IPS-NIHi7 (cell line): Measurements from ENCODE around the gene ZNF611.
A peak's percentile ranks its signal among the peaks of the same experiment; 100 is the strongest.
"Not testable (repeated sequence)": the region's sequence is repeated elsewhere in the genome, so short reads cannot be mapped to it uniquely, and the experiment has no call there.

ENCODE experiments used
- DNase-seq: peaks from one replicate; pipeline ENCODE4 v3.0.0; 2012; ENCODE audit warnings: mixed read lengths; ENCODE audit errors: extremely low spot score

The ZNF611 gene

DNA sequence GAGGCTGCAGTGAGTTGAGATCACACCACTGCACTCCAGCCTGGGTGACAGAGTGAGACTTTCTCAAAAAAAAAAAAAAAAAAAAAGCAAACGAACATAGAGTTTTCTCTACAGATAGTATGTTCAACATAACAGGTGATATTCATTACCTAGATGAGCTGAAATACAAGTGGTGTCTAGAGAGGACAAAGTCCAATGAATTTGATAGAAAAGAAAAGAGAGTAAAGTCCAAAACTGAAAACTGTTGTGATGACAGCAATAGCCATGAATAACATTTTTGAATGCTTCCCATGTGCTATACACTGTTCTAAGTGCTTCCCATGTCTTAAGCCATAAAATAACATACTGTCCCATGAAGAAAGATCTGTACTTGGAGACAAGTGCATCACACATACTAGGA is 53.6 kb downstream of the ZNF611 start:
- not testable (repeated sequence) for DNase-seq

DNA sequence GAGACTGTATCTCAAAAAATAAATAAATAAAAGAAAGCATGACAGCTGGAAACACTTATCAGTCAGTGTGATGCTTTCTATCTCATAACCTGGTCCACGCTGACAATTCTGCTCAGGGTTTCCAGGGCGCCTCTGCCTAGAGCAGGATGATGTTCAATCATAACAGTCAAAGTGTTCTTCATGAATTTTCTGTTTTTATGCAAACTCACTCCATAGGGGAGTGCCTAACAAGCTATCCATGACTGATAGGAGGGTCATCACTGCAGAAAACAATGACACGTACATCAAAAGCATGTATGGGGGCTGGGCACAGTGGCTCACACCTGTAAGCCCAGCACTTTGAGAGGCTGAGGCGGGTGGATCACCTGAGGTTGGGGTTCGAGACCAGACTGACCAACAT is 55.2 kb downstream of the ZNF611 start:
- no peak for DNase-seq

DNA sequence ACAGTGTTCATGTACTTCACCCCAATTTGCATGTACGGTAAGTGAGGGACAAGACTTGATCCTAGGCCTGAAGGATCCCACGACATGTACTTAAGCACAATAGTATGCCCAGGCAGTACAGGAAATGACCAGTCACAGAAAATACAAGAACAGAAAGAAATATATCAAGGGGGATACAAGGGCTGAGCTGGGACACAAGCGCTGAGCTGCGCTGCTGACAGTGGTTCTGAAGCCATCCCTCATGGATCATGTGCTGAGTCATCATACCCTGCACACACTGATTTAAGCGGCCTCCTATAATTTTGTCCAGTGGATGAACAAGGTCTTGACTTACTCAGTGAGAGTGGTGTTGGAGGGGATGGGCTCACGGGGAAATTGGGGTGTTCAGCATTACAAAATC is 59.6 kb downstream of the ZNF611 start:
- not testable (repeated sequence) for DNase-seq

GRCh38 chr19:52673014-52673413 is 61.8 kb downstream of the ZNF611 start:
- no peak for DNase-seq

GRCh38 chr19:52670046-52670445 is 64.8 kb downstream of the ZNF611 start:
- DNase-seq, result no peak

DNA sequence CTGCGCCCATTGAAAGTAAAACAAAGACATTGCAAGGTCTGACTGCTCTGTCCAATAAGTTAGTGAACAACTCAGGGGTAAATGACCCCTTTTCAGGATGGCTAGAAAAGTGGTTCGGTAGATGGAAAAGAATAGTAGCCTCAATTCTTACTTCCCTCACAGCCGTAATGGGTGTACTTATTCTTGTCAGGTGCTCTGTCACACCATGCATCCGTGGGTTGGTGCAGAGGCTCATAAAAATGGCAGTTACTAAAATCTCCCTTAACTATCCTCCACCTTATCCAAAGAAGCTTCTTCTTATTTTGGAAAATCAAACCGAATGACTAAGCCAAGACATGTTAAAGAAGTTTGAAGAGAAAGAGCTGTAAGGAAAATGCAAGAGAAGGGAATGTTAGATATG is 65.3 kb downstream of the ZNF611 start:
- no peak for DNase-seq

DNA sequence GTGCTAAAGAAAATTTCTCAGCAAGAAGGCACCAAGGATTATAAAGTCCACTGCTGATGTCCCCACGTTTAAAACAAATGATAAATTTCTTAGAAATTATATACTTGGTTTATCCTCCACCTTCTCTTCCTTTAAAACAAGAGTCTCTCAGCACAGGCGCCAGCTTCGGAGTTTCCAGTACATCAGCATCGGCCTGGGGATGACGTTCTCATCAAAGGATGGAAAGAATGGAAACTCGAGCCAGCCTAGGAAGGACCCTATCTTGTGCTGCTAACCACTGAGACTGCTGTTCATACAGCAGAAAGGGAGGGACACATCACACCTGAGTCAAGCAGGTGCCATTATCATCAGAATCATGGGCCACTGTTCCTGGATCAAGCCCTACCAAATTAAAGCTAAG is 66.9 kb downstream of the ZNF611 start:
- DNase-seq, result no peak

GRCh38 chr19:52666506-52666905 is 68.3 kb downstream of the ZNF611 start:
- no peak for DNase-seq

DNA sequence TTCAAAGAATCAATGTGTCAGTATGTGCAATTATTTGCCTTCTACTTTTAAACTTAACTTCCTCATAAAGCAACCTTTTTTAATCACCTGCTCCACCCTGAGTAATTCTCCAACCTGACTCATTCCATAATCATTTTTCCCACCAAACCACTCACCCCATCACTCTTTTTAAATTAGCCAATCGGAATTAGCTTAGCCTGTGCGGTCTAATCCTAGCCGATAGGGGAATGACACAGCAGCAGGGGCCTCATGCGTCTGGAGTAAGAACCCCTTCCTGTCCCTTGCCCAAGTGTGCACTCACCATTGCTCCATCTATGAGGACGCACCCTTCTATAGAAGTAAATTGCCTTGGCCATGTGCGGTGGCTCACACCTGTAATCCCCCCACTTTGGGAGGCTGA is 69.3 kb downstream of the ZNF611 start:
- DNase-seq, result no peak

DNA sequence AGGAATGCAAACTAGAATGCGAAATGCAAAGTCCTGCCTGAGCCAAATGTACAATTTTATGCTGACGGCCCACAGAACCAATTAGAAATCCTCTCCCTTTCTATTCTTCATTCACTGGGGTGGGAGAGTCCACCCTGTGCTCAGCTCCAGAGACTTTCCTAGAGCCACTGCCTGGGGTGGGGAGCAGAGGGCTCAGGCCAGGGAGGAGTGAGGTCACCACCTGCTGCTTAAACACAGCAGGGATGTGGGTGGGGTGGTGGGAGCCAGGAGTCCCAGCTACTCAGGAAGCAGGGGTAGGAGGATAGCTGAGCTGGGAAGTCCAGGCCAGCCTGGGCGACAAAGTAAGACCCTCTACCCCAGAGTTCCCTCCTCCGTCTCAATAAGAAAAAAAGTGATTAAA is 69.8 kb downstream of the ZNF611 start:
- peak; percentile 9 for DNase-seq

DNA sequence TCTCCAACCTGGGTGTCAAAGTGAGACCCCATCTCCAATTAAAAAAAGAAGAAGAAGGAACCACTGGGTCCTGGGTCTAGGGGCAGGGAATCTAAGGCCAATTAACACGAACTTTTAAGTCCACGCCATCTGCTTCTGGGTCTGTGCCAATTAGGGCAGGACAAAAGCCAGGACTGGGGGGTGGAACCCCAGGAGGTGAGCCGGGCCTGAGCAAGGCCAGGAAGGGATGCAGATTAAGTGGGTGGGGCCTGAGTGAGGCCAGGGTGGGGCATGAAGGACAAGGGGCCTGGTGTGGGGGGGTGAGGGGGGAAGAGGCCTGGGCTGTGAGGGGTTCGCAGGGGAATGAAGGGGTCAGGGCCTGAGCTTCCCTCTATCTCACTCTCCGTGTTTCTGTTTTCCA is 70.4 kb downstream of the ZNF611 start:
- peak; percentile 59 for DNase-seq

DNA sequence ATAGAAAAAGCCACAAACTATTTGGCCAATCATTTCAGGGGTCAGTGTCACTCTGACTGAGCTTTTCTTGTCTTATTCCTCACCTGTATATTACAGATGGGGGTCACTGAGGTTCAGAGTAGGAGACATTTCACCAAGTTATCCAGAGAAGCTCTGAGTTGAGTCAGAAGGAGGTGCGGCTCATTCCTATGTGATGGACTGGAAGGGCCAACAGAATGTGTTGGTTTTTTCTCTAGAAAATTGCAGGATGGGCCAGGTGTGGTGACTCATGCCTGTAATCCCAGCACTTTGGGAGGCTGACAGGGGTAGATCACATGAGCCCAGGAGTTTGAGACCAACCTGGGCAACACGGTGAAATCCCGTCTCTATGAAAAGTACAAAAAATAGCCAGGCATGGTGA is 72.2 kb downstream of the ZNF611 start:
- DNase-seq, result no peak

DNA sequence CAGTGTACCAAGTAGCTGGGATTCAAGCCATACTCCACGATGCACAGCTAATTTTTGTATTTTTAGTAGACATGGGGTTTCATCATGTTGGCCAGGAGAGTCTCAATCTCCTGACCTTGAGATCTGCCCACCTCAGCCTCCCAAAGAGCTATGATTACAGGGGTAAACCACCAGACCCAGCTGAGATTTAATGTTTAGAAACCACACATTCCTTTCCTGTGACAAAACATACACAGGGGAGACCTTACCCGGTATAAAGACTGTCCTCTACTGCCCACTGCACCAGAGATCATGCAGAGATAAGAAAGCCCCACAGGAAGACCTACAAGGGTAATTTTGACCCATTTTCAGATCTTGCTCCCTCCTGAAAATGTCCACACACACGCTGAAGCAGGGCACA is 73.9 kb downstream of the ZNF611 start:
- no peak for DNase-seq

DNA sequence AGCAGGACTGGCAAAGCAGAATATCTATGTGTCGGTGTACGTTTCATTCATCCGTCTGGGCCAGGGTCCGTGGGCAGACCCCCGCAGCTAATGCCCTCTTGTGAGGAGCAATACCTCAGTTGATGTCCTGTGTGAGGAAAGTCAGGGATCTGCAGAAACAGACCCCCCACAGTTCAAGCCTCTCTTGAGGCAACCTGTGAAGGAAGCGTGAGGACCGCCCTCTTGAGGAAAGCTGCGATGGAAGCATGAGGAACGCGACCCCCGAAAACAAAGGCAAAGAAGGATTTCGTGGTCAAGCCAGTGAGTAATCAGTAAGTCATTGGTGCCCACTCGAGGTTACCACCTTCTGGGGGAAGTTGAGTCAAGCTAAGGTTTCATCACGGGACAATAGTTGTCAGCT is 75.8 kb downstream of the ZNF611 start:
- peak; percentile 32 for DNase-seq

GRCh38 chr19:52658595-52658994 is 76.2 kb downstream of the ZNF611 start:
- DNase-seq, result no peak

DNA sequence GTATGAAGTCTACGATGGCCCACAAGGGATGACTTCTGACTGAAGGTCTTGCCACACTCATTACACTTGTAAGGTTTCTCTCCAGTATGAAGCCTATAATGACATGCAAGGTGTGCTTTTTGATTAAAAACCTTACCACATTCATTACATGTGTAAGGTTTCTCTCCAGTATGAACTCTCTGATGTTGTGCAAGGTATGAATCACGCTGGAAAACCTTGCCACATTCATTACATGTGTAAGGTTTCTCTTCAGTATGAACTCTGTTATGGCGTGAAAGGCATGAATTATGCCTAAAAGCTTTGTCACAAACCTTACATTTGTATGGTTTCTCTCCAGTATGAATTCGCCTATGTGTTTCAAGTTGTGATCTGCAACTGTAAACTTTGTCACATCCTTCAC is 81.7 kb downstream of the ZNF611 start:
- DNase-seq, result no peak
